ENCODE results near the gene USP5. TPM values are rescaled to one million over a fixed set of nuclear protein-coding genes. Genes with fewer than 3 reads are reported as not detected.

Gene USP5
- polyA plus RNA-seq, 1 of the 3 experiments (the other 2 are of a cell fraction): 97.2 TPM

- H3K9me2 ChIP-seq: no peaks in the 10 kb centered on the region
- no peak overlapping the region for H3K9ac ChIP-seq
- peak overlapping the region in 1 of 2 experiments; percentile 50; a peak in 2 of 4 replicates for H3K4me3 ChIP-seq (ENCODE audit: low read depth in 2 of 2, low read length in 1 of 2)
- no peaks in the 10 kb centered on the region for H3K9me3 ChIP-seq
- H3K36me3 ChIP-seq (replicated peaks in 1 of 2; ENCODE audit: control insufficient read depth in 1 of 2, insufficient read depth in 2 of 2, low read length in 1 of 2): peaks cover under 1 to 4% of the 10 kb centered on the region in 2 experiments
- no peak overlapping the region for H2AFZ ChIP-seq (ENCODE audit: low read depth)
- ChIA-PET POLR2A (interaction anchor here (1.5 to 7.0 kb wide), 2 partner anchors 26 to 72 kb away, joined by 4 to 46 read pairs; partner anchors contain the start of genes CDCA3, MLF2 and USP5), CTCF (interaction anchor here (0.9 to 14.1 kb wide), 33 partner anchors 9 to 222 kb away, joined by 3 to 246 read pairs (median 8); partner anchors contain the start of genes CD4, CDCA3, GNB3 and LAG3)
- peak overlapping the region; percentile 58; the same call in 1 of the 2 replicates for H3K4me2 ChIP-seq
- peak overlapping the region in 1 of 2 experiments; percentile 35; a peak in 1 of 4 replicates for H3K27ac ChIP-seq (ENCODE audit: low read depth in 2 of 2, low read length in 1 of 2)
- peaks cover 25% of the 10 kb centered on the region for H3K79me2 ChIP-seq (ENCODE audit: insufficient read depth)
- H4K20me1 ChIP-seq (ENCODE audit: insufficient read depth): no peaks in the 10 kb centered on the region
- DNase-seq: peak; percentile 92
- WGBS (ENCODE audit: low lambda C conversion rate): 15% methylated on average over 9 of the region's 19 CpGs
- H3K4me1 ChIP-seq (ENCODE audit: control insufficient read depth in 1 of 2, insufficient read depth in 2 of 2, low read depth in 1 of 2, low read length in 1 of 2): peaks cover 23 to 60% of the 10 kb centered on the region in 2 experiments; a peak in 3 of 4 replicates
- H3F3A ChIP-seq (replicated peaks; ENCODE audit: insufficient read depth): peaks cover 8% of the 10 kb centered on the region
- TF ChIP-seq JUND (IDR thresholded peaks at IDR 0.05): no peak
- TF ChIP-seq CHD2 (IDR thresholded peaks at IDR 0.05; ENCODE audit: low read length, partially characterized antibody): peak; percentile 7
- peak; percentile 46; the same call in 1 of the 2 replicates for TF ChIP-seq PBX3 (IDR thresholded peaks at IDR 0.05)
- TF ChIP-seq USF1 (IDR thresholded peaks at IDR 0.05; ENCODE audit: borderline replicate concordance, low read depth): no peak
- TF ChIP-seq USF2 (IDR thresholded peaks at IDR 0.05; ENCODE audit: borderline replicate concordance, low read depth, low read length): no peak
- TF ChIP-seq MXI1 (IDR thresholded peaks at IDR 0.05; ENCODE audit: low read depth, low read length): peak; percentile 64
- TF ChIP-seq RCOR1 (IDR thresholded peaks at IDR 0.05; ENCODE audit: low read length): peak; percentile 61; the same call in 1 of the 2 replicates
- TF ChIP-seq FOXM1 (IDR thresholded peaks at IDR 0.05; ENCODE audit: low read depth): no peak
- 0 out of 2 replicates have a peak, but pooled peaks have one; percentile 16 for TF ChIP-seq TAF1 (IDR thresholded peaks at IDR 0.05; ENCODE audit: borderline replicate concordance, low read depth, low read length)
- peak; percentile 94 for TF ChIP-seq RAD21 (IDR thresholded peaks at IDR 0.05; ENCODE audit: low read length)
- TF ChIP-seq SMC3 (IDR thresholded peaks at IDR 0.05; ENCODE audit: low read depth, low read length): peak; percentile 78
- peak; percentile 34; the same call in 1 of the 2 replicates for TF ChIP-seq MAX (IDR thresholded peaks at IDR 0.05; ENCODE audit: low read depth)
- TF ChIP-seq CTCF (IDR thresholded peaks at IDR 0.05): peak; percentile 88
- H3K27me3 ChIP-seq (ENCODE audit: insufficient read depth): no peaks in the 10 kb centered on the region
These were observed 26.4 kb upstream of the USP5 start for GRCh38 chr12:6825398-6826124.
